ENCODE data around the gene LRFN2.

Gene LRFN2

GRCh38 chr6:40344566-40345167 is 242.5 kb downstream of the LRFN2 start:
- no peak for TF ChIP-seq CTCF (IDR thresholded peaks at IDR 0.05; ENCODE audit: low read length, missing control alignments)
- DNase-seq (ENCODE audit: low read depth), result no peak
- no peak overlapping the region for H3K4me3 ChIP-seq (replicated peaks; ENCODE audit: low read depth, low read length)

- no peak for TF ChIP-seq CTCF (IDR thresholded peaks at IDR 0.05; ENCODE audit: low read length, missing control alignments)
- no peak for DNase-seq (ENCODE audit: low read depth)
- H3K4me3 ChIP-seq (replicated peaks; ENCODE audit: low read depth, low read length), result no peak overlapping the region
These were observed 243.1 kb downstream of the LRFN2 start for GRCh38 chr6:40343877-40344565.

DNA sequence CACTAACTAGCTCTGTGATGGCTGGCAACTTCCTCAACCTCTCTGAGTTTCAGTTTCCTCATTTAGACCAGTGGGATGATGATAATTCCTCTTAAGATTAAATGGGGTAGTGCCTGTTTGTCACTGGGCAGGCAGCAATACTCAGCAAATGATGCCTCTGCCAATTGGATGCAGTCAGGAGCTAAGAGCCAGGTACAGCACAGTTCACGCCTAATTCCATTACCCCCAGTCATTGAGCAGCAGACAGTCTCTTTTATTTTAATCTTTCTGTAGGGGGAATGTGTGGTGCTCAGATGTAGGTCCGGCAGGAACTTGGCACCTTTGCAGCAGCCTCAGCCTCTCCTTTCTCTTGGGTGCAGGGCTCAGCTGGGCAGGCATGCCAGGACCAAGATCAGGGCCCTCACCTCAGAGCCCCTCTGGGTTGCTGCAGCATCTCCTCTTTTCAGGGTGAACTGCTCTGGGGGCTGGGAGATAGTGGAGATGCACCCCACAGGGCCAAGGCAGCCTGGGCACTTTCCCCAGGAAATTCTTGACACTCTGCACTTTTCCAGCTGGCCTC is 243.8 kb downstream of the LRFN2 start:
- no peak overlapping the region for H3K4me3 ChIP-seq (replicated peaks; ENCODE audit: low read depth, low read length)
- no peak for TF ChIP-seq CTCF (IDR thresholded peaks at IDR 0.05; ENCODE audit: low read length, missing control alignments)
- no peak for DNase-seq (ENCODE audit: low read depth)

DNA sequence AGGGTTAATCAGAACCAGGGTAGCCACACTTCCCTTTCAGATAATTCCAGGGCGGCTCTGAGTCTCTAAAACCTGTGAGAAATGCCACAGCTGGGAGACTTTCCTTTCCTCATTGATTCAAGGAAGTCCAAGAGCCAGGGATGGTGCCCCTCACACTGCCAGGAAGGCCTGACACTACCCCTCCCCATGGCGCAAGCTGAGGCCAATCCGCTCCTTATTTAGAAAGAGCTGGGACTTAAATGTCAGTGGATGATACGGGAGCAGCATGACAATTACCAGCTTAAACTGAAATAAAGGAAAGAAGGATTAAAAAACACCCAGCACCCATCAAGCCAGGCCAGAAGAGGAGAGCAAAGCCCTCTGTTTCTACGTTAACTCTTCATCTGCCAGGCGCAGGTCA is 244.4 kb downstream of the LRFN2 start:
- TF ChIP-seq CTCF (IDR thresholded peaks at IDR 0.05; ENCODE audit: low read length, missing control alignments), result no peak

DNA sequence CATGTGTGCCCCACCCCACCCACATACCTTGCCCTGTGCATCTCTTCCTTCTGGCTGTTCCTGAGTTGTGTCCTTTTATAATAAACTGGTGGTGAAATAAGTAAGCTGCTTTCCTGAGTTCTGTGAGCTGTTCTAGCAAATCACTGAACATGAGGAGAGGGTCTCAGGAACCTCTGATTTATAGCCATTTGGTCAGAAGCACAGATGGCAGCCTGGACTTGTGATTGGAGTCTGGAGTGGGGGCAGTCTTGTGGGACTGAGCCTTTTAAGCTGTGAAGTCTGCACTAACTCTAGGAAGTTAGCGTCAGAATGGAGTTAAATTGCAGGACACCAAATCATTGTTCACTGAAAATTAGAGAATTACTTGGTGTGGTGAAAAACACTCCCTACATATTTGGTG is 245.4 kb downstream of the LRFN2 start:
- no peak overlapping the region for H3K4me3 ChIP-seq (replicated peaks; ENCODE audit: low read depth, low read length)
- TF ChIP-seq CTCF (IDR thresholded peaks at IDR 0.05; ENCODE audit: low read length, missing control alignments), result no peak
- DNase-seq (ENCODE audit: low read depth), result no peak

More for the DNA sequence above, 244.4 kb downstream of the LRFN2 start:
- DNase-seq (ENCODE audit: low read depth), result no peak
- no peak overlapping the region for H3K4me3 ChIP-seq (replicated peaks; ENCODE audit: low read depth, low read length)

Data from fibroblast of pulmonary artery (primary cell).